Measurements from ENCODE around the gene IFNA16. TPM values are rescaled to one million over a fixed set of nuclear protein-coding genes. Genes with fewer than 3 reads are reported as not detected.

IFNA16 gene
- total RNA-seq, 1 experiment from 2014 or later: not detected

DNA sequence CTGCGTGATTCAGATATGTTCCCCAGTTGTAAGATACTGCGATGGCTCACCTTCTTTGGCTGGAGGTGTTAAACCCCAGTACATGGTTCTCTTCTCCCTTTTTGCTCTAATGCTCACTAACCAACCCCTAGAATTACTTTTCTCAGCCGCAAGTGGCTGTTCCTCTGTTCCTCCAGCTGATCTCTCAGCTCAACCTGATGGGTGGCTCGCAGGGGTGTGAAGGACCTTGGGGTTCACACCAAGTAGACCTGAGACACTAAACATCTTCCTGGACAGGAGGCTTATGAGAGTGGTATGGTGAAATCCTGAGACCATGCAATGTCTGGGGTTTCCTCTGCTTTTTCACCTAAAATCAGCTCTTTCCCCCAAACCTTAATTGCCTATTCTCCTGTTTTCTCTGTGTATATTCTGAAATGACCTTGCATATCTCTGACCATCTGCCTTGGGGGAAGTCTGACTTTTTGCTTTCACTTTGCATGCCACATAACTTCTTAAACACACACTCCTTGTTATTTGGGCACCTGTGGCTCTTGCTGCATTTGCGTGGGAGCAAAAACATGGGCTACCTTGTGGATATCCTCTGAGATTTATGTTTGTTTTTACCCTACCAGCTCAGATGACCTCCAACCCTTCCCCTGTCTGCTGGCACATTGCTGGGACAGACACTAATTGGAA lies 38.6 kb upstream of the IFNA16 start:
- Mint-ChIP-seq H3K9me3 (peaks cover 7 to 14% of the 10 kb centered on the region in 2 experiments; a peak in 4 of 5 replicates), H3K4me3 (no peak overlapping the region), H3K27me3 (ENCODE audit: low read depth) (peaks cover 41% of the 10 kb centered on the region), H3K27ac (no peak overlapping the region), H3K4me1 (peaks cover 14% of the 10 kb centered on the region in 2 experiments), H3K36me3 (ENCODE audit: insufficient read depth in 1 of 3, low read depth in 3 of 3) (peaks cover 0 to 5% (median 0%) of the 10 kb centered on the region in 3 experiments; a peak in 2 of 7 replicates)
- no peak overlapping the region for H3K14ac ChIP-seq (ENCODE audit: insufficient read depth, low read length)
- WGBS (ENCODE audit: extremely low coverage, insufficient read length, low lambda C conversion rate): no CpG with 5 or more reads among the region's 5 CpGs
- no peak overlapping the region for H3K23ac ChIP-seq (ENCODE audit: insufficient read length, low read depth, low read length)
- H4K91ac ChIP-seq (ENCODE audit: insufficient read length, low read depth, low read length): no peak overlapping the region
- no peaks in the 10 kb centered on the region for H3K27me3 ChIP-seq (ENCODE audit: insufficient read depth, low read length)
- no peak overlapping the region for H2BK20ac ChIP-seq (ENCODE audit: low read depth, low read length, poor library complexity, severe bottlenecking)
- H3K4ac ChIP-seq (ENCODE audit: low read depth, low read length): no peak overlapping the region
- H3K27ac ChIP-seq (ENCODE audit: insufficient read length, low read depth, low read length): no peak overlapping the region
- no peak overlapping the region for H3K4me2 ChIP-seq (ENCODE audit: insufficient read depth, insufficient read length, low read length)
- H4K5ac ChIP-seq (ENCODE audit: insufficient read length, low read depth, low read length): no peak overlapping the region
- no peak overlapping the region for H2BK15ac ChIP-seq (ENCODE audit: low read depth, low read length)
- H3K56ac ChIP-seq (ENCODE audit: insufficient read length, low read depth, low read length): no peak overlapping the region
- no peaks in the 10 kb centered on the region for H3K23me2 ChIP-seq (ENCODE audit: insufficient read length, low read depth, low read length, poor library complexity, severe bottlenecking)
- H4K8ac ChIP-seq (replicated peaks; ENCODE audit: insufficient read length, low read depth, low read length): no peak overlapping the region
- no peaks in the 10 kb centered on the region for H3K79me1 ChIP-seq (ENCODE audit: insufficient read depth, low read depth, low read length, poor library complexity, severe bottlenecking)
- no peak overlapping the region for H2BK120ac ChIP-seq (ENCODE audit: low read depth, low read length, poor library complexity, severe bottlenecking)
- H3K9me3 ChIP-seq (ENCODE audit: control insufficient read depth, low read depth, low read length): no peaks in the 10 kb centered on the region
- no peak for TF ChIP-seq CTCF (conservative IDR thresholded peaks at IDR 0.05)
- no peaks in the 10 kb centered on the region for H3K4me1 ChIP-seq (ENCODE audit: insufficient read depth, low read length)
- no peak overlapping the region for H3K18ac ChIP-seq (ENCODE audit: insufficient read length, low read depth, low read length)
- no peaks in the 10 kb centered on the region for H4K20me1 ChIP-seq (ENCODE audit: control insufficient read depth, insufficient read depth, insufficient read length)
- DNase-seq: no peak
- no peak overlapping the region for H2AK5ac ChIP-seq (ENCODE audit: insufficient read length, low read length)
- no peak overlapping the region for H3K9ac ChIP-seq (ENCODE audit: extremely low read depth, insufficient read length, low read length)
- no peak overlapping the region for H2AFZ ChIP-seq (ENCODE audit: low read length)
- H3T11ph ChIP-seq (ENCODE audit: low read length): no peak overlapping the region
- no peak overlapping the region for H2BK12ac ChIP-seq (ENCODE audit: insufficient read length, low read depth, low read length)
- H2BK5ac ChIP-seq (ENCODE audit: insufficient read length, low read length): no peak overlapping the region
- H3K79me2 ChIP-seq (ENCODE audit: insufficient read depth, low read length): no peaks in the 10 kb centered on the region
